Endodermal cell (in vitro differentiated cells): ENCODE measurements around the gene CCDC15. TPM values are rescaled to one million over a fixed set of nuclear protein-coding genes. Genes with fewer than 3 reads are reported as not detected.

Experiments
- DNase-seq: peaks from one replicate; pipeline ENCODE4 v3.0.0-alpha.2; 2017
- H3K27ac ChIP-seq: 2 replicates; pipeline ENCODE4 v1.5.1; 2013; ENCODE audit warnings: mild to moderate bottlenecking, low read depth, low read length, moderate library complexity
- H3K27me3 ChIP-seq: 2 replicates; pipeline ENCODE4 v1.6.1; 2013; ENCODE audit warnings: mild to moderate bottlenecking, low read length, moderate library complexity; ENCODE audit not compliant: insufficient read depth, control insufficient read depth, poor library complexity, severe bottlenecking
- H3K36me3 ChIP-seq: 2 replicates; pipeline ENCODE4 v1.7.0; 2013; ENCODE audit warnings: mild to moderate bottlenecking, low read length, moderate library complexity; ENCODE audit not compliant: control insufficient read depth, insufficient read depth
- H3K4me1 ChIP-seq: one replicate; pipeline ENCODE4 v1.7.0; 2013; ENCODE audit warnings: low read length; ENCODE audit not compliant: control insufficient read depth, insufficient read depth
- H3K4me3 ChIP-seq: 2 replicates; pipeline ENCODE4 v1.5.1; 2013; ENCODE audit warnings: mild to moderate bottlenecking, low read length, moderate library complexity
- H3K9ac ChIP-seq: 2 replicates; pipeline ENCODE4 v1.6.1; 2013; ENCODE audit warnings: mild to moderate bottlenecking, low read length, moderate library complexity; ENCODE audit not compliant: poor library complexity, severe bottlenecking; ENCODE audit errors: extremely low read depth
- H3K9me3 ChIP-seq: 2 replicates; pipeline ENCODE4 v1.6.1; 2013; ENCODE audit warnings: mild to moderate bottlenecking, low read length, moderate library complexity; ENCODE audit not compliant: control insufficient read depth
- H3K27ac Mint-ChIP-seq: 2 replicates; pipeline ENCODE4 v1.8.0; 2020; ENCODE audit warnings: mixed read lengths
- H3K27me3 Mint-ChIP-seq: 2 replicates; pipeline ENCODE4 v1.8.0; 2021; ENCODE audit warnings: mild to moderate bottlenecking, mixed read lengths; ENCODE audit not compliant: insufficient read depth
- H3K36me3 Mint-ChIP-seq: 2 replicates; pipeline ENCODE4 v1.8.0; 2020; ENCODE audit warnings: low read depth, mixed read lengths
- H3K4me1 Mint-ChIP-seq: 2 replicates; pipeline ENCODE4 v1.8.0; 2020; ENCODE audit warnings: mixed read lengths
- H3K4me3 Mint-ChIP-seq: 2 replicates; pipeline ENCODE4 v1.8.0; 2020; ENCODE audit warnings: mild to moderate bottlenecking, moderate library complexity, mixed read lengths
- H3K9me3 Mint-ChIP-seq: 2 replicates; pipeline ENCODE4 v1.8.0; 2020; ENCODE audit warnings: mild to moderate bottlenecking, mixed read lengths
- CTCF ChIP-seq: fragments of 200-600 bp; sonication (generic); conservative IDR thresholded peaks from 2 replicates; pipeline ENCODE4 v1.5.0; 2021; ENCODE audit warnings: antibody characterized with exemption, mild to moderate bottlenecking
- WGBS, 2 experiments: methylation state at CpG; one replicate each; pipeline versions ENCODE4 v1.1.5 to v1.1.7; 2013; ENCODE audit warnings: missing lambda C conversion rate in 2 of 2, mixed read lengths in 1 of 2; ENCODE audit not compliant: insufficient coverage in 1 of 2, insufficient read length in 1 of 2; 5-methylcytosine and 5-hydroxymethylcytosine counted together
- total RNA-seq, 2 donors: library from RNA; stranded (reverse); fragmentation: NEBNext Ultra II Directional in 1 of 2; extraction: Animal tissue kit (Norgen Biotek cat#: 25700) in 1 of 2; gene quantifications; 2 replicates in 1 of 2; 3 replicates in 1 of 2; pipeline ENCODE4 v1.2.1, GENCODE V29; 2021

Gene CCDC15
- total RNA-seq, 2 donors from 2014 or later = 3.3 TPM

- no peaks in the 10 kb centered on the region for H3K9me3 Mint-ChIP-seq
- H3K27me3 Mint-ChIP-seq = peaks cover 64% of the 10 kb centered on the region
- Histone ChIP-seq H3K4me1 (no peaks in the 10 kb centered on the region), H3K9ac (no peak within 1 kb of the TSS), H3K4me3 (peak within 1 kb of the TSS; percentile 77), H3K27ac (no peak within 1 kb of the TSS), H3K9me3 (no peaks in the 10 kb centered on the region), H3K27me3 (peaks cover 66% of the 10 kb centered on the region), H3K36me3 (no peaks in the 10 kb centered on the region)
- no peak within 1 kb of the TSS for H3K27ac Mint-ChIP-seq
- H3K4me1 Mint-ChIP-seq = no peaks in the 10 kb centered on the region
- no peaks in the 10 kb centered on the region for H3K36me3 Mint-ChIP-seq
- H3K4me3 Mint-ChIP-seq = peak within 1 kb of the TSS; percentile 67
- TF ChIP-seq CTCF = peak; percentile 54
- DNase-seq = peak; percentile 90
- WGBS, 2 experiments = 0 to 1% methylated on average over 22 to 46 of the region's 46 CpGs
These were observed 109.0 kb downstream of the CCDC15 start, which contains the start of gene SLC37A2 for GRCh38 chr11:125062931-125063428. TSS of gene SLC37A2 (plus strand) at chr11:125063305. CDS start at chr11:125063368, 63 bp downstream.

GRCh38 chr11:125063429-125064043 lies 109.5 kb downstream of the CCDC15 start:
- Histone ChIP-seq H3K27ac (no peak overlapping the region), H3K27me3 (peaks cover 66% of the 10 kb centered on the region), H3K9me3 (no peaks in the 10 kb centered on the region), H3K4me3 (peak overlapping the region; percentile 77), H3K9ac (no peak overlapping the region), H3K4me1 (no peaks in the 10 kb centered on the region), H3K36me3 (no peaks in the 10 kb centered on the region)
- no peaks in the 10 kb centered on the region for H3K36me3 Mint-ChIP-seq
- no peaks in the 10 kb centered on the region for H3K4me1 Mint-ChIP-seq
- peaks cover 62% of the 10 kb centered on the region for H3K27me3 Mint-ChIP-seq
- H3K27ac Mint-ChIP-seq = no peak overlapping the region
- WGBS, 2 experiments = 3 to 9% methylated on average over 14 to 38 of the region's 38 CpGs
- peak; percentile 79 for DNase-seq
- TF ChIP-seq CTCF = no peak
- peak overlapping the region; percentile 67 for H3K4me3 Mint-ChIP-seq
- H3K9me3 Mint-ChIP-seq = no peaks in the 10 kb centered on the region

- no peak for TF ChIP-seq CTCF
- Mint-ChIP-seq H3K36me3 (no peaks in the 10 kb centered on the region), H3K27ac (no peak overlapping the region), H3K9me3 (no peaks in the 10 kb centered on the region), H3K4me3 (peak overlapping the region; percentile 67), H3K27me3 (peaks cover 62% of the 10 kb centered on the region), H3K4me1 (no peaks in the 10 kb centered on the region)
- peaks cover 66% of the 10 kb centered on the region for H3K27me3 ChIP-seq
- no peak for DNase-seq
- no peaks in the 10 kb centered on the region for H3K4me1 ChIP-seq
- no peak overlapping the region for H3K9ac ChIP-seq
- whole genome bisulfite sequencing, 2 experiments = 81% methylated on average over 3 of the region's 7 CpGs; no CpG with 5 or more reads in 1 of the 2 experiments
- H3K36me3 ChIP-seq = no peaks in the 10 kb centered on the region
- no peaks in the 10 kb centered on the region for H3K9me3 ChIP-seq
- H3K27ac ChIP-seq = no peak overlapping the region
- H3K4me3 ChIP-seq = peak overlapping the region; percentile 77
These were observed 110.1 kb downstream of the CCDC15 start for GRCh38 chr11:125064070-125064469.
